Stimulated activated CD4-positive, alpha-beta T cell treated with anti-CD3 and anti-CD28 coated beads, Interleukin-4, amount 100 ng/mL, for 1 hour (primary cell): ENCODE data around the gene ERAP2.
"Not testable (repeated sequence)": the region's sequence is repeated elsewhere in the genome, so short reads cannot be mapped to it uniquely, and the experiment has no call there.

Experiments used
- DNase-seq: peaks from one replicate; pipeline ENCODE4 v3.0.0-alpha.2; 2020

Gene ERAP2

GRCh38 chr5:96876292-96876850 is at the start of gene ERAP2:
ERAP2 (plus strand) TSS chr5:96876500; CDS start chr5:96879686, 3,186 bp downstream.
- DNase-seq: no peak

- no peak for DNase-seq
Measured at GRCh38 chr5:96829297-96829696, 47.0 kb upstream of the ERAP2 start.

- DNase-seq: no peak
Measured at GRCh38 chr5:96834016-96834415, 42.3 kb upstream of the ERAP2 start.

- no peak for DNase-seq
Measured at GRCh38 chr5:96835791-96836191, 40.5 kb upstream of the ERAP2 start.

GRCh38 chr5:96836817-96837216 is 39.5 kb upstream of the ERAP2 start:
- DNase-seq: no peak

GRCh38 chr5:96837303-96837702 is 39.0 kb upstream of the ERAP2 start:
- DNase-seq: no peak

GRCh38 chr5:96838201-96839070 is 37.9 kb upstream of the ERAP2 start:
- no peak for DNase-seq

GRCh38 chr5:96839071-96839592 is 37.2 kb upstream of the ERAP2 start:
- DNase-seq: no peak

- DNase-seq: not testable (repeated sequence)
Measured at GRCh38 chr5:96841931-96842330, 34.4 kb upstream of the ERAP2 start.

GRCh38 chr5:96843140-96843539 is 33.2 kb upstream of the ERAP2 start:
- no peak for DNase-seq

- no peak for DNase-seq
Measured at GRCh38 chr5:96844481-96844990, 31.8 kb upstream of the ERAP2 start.

- DNase-seq: no peak
Measured at GRCh38 chr5:96851312-96852062, 24.8 kb upstream of the ERAP2 start.

- DNase-seq: no peak
Measured at GRCh38 chr5:96852759-96853158, 23.5 kb upstream of the ERAP2 start.

GRCh38 chr5:96854067-96854466 is 22.2 kb upstream of the ERAP2 start:
- no peak for DNase-seq

- DNase-seq: no peak
Measured at GRCh38 chr5:96855031-96855872, 21.0 kb upstream of the ERAP2 start.

GRCh38 chr5:96856371-96856770 is 19.9 kb upstream of the ERAP2 start:
- DNase-seq: no peak

- DNase-seq: no peak
Measured at GRCh38 chr5:96857454-96857853, 18.8 kb upstream of the ERAP2 start.

- no peak for DNase-seq
Measured at GRCh38 chr5:96857924-96858323, 18.4 kb upstream of the ERAP2 start.

- no peak for DNase-seq
Measured at GRCh38 chr5:96859375-96859774, 16.9 kb upstream of the ERAP2 start.

GRCh38 chr5:96861076-96861475 is 15.2 kb upstream of the ERAP2 start:
- no peak for DNase-seq

- DNase-seq: no peak
Measured at GRCh38 chr5:96863114-96863513, 13.2 kb upstream of the ERAP2 start.

- no peak for DNase-seq
Measured at GRCh38 chr5:96863949-96864584, 12.2 kb upstream of the ERAP2 start.
